Bronchial epithelial cell (primary cell): Measurements from ENCODE around the gene DGKI. TPM values are rescaled to one million over a fixed set of nuclear protein-coding genes. Genes with fewer than 3 reads are reported as not detected.
A peak's percentile ranks its signal among the peaks of the same experiment; 100 is the strongest.

Experiments used
- DNase-seq: peaks from one replicate; pipeline ENCODE4 v3.0.0-alpha.2; 2010; ENCODE audit warnings: low read depth
- FAIRE-seq: peaks from 2 replicates; lab custom pipeline; 2011; peaks lifted over from hg19 to GRCh38; lab: Jason Lieb, UNC
- H3K27me3 ChIP-seq: 2 replicates; pipeline ENCODE4 v1.5.1; 2011; ENCODE audit warnings: low read length; ENCODE audit not compliant: control insufficient read depth, insufficient read depth
- H3K36me3 ChIP-seq: 2 replicates; pipeline ENCODE4 v1.5.1; 2011; ENCODE audit warnings: low read length; ENCODE audit not compliant: control insufficient read depth, insufficient read depth
- H3K4me3 ChIP-seq: 2 replicates; pipeline ENCODE4 v1.5.1; 2011; ENCODE audit warnings: mild to moderate bottlenecking, low read depth, low read length, control low read depth
- total RNA-seq: library from RNA; depleted of rRNA; stranded (reverse); fragments of >200 nt; gene quantifications from 2 replicates; pipeline ENCODE4 v1.2.1, GENCODE V29; 2014
- TF ChIP-seq, protein P1 (sequence below): IDR thresholded peaks from 2 replicates; pipeline ENCODE4 v1.5.1; 2011; ENCODE audit warnings: mild to moderate bottlenecking, moderate library complexity, low read length, control low read depth, inconsistent platforms; ENCODE audit not compliant: insufficient read depth, severe bottlenecking

The DGKI gene
- total RNA-seq, 1 donor from 2014 or later, result under 0.01 TPM

DNA sequence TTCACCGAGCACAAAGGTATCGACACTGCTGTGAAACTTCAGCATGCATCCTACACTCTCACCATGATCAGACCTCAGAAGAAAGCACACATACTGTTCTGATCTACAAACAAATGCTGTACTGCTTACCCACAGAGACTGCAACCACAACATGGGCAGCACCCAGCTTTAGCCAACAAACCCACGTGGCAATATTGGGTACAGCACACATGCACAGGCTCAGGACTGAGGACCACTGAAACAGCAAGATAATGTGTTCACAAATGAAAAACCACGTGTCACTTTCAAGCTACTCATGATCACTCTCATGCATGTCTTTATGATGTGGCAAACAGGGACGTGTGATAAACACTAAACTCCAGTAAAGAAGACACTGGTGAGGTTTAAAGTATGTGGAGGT is 383.9 kb downstream of the DGKI start:
- DNase-seq (no peak), FAIRE-seq (peak; percentile 50)
- Histone ChIP-seq H3K4me3 (no peak overlapping the region), H3K27me3 (no peaks in the 10 kb centered on the region), H3K36me3 (no peaks in the 10 kb centered on the region)
- TF ChIP-seq, protein P1, sequence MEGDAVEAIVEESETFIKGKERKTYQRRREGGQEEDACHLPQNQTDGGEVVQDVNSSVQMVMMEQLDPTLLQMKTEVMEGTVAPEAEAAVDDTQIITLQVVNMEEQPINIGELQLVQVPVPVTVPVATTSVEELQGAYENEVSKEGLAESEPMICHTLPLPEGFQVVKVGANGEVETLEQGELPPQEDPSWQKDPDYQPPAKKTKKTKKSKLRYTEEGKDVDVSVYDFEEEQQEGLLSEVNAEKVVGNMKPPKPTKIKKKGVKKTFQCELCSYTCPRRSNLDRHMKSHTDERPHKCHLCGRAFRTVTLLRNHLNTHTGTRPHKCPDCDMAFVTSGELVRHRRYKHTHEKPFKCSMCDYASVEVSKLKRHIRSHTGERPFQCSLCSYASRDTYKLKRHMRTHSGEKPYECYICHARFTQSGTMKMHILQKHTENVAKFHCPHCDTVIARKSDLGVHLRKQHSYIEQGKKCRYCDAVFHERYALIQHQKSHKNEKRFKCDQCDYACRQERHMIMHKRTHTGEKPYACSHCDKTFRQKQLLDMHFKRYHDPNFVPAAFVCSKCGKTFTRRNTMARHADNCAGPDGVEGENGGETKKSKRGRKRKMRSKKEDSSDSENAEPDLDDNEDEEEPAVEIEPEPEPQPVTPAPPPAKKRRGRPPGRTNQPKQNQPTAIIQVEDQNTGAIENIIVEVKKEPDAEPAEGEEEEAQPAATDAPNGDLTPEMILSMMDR, result no peak

DNA sequence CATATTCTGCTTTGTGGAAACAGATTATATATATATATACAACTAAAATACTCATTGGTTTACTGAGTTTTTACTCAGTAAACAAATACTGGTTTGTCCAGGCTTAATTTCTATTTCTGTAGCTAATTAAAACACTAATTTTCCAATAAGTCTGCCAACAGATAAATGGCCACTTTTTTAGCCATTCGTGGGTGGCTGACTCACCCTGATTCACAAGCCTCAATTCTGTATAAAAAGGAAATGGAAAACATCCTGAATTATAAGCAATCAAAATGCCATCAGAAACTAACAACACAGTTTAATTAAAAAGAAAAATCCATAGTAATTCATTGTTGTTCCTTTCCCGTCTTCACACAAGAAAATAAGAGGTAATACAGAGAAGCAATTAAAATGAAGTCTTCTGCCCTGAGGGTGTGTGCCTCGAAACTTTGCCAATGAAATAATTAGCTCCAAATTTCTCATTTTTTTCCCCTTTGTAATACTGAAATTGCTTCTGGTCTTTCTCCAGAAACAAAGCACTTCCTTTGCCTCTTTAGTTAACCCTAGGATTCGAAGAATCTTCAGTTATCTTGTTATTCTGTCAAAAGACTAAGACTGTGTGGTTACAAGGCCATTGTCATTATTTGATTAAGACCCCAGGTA is 384.6 kb downstream of the DGKI start:
- no peak overlapping the region for H3K4me3 ChIP-seq
- H3K36me3 ChIP-seq, result no peaks in the 10 kb centered on the region
- FAIRE-seq (no peak), DNase-seq (peak; percentile 62)
- no peaks in the 10 kb centered on the region for H3K27me3 ChIP-seq
- TF ChIP-seq, protein P1, result no peak

DNA sequence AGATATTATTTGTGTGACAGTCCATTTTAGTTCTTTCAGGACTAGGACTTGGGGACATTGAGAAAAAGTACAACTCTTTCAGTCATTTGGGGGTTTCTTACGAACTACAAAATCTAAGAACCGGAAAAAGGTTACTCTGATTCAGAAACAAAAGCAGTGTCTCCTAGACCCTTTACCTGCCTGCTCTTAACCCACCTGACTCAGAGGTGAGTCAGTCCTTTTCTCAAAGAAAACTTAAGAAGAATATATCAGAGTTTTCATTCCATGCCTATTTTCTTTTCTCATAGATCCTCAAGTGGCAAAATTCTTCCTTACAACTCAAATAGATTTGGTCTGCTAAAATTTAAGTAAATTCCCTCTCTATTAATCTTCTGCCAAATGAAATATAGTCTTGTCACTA is 388.4 kb downstream of the DGKI start:
- TF ChIP-seq, protein P1, result no peak
- DNase-seq (peak; percentile 78), FAIRE-seq (no peak)
- Histone ChIP-seq H3K4me3 (no peak overlapping the region), H3K27me3 (no peaks in the 10 kb centered on the region), H3K36me3 (no peaks in the 10 kb centered on the region)

DNA sequence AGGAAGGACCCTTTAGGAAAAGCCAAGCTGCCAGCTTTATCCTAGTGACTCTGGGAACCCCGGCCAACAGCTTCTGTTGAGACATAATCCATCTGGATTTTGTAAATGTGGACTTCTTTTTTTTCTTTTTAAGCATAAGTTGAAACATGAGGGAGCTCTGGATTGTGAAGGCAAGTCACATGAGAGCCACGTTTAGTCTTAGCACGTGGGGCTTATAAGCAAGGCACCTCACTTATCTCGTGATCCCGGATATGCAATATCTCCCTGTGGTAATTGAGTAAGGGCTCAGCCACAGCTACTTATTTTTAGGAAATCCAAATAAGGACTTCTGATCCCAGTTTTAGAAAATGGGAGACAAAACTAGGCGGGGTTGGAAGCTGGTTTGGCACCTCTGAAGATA is 392.0 kb downstream of the DGKI start:
- TF ChIP-seq, protein P1, result no peak
- no peaks in the 10 kb centered on the region for H3K27me3 ChIP-seq
- no peak for FAIRE-seq
- no peak overlapping the region for H3K4me3 ChIP-seq
- H3K36me3 ChIP-seq, result no peaks in the 10 kb centered on the region
- DNase-seq, result no peak

DNA sequence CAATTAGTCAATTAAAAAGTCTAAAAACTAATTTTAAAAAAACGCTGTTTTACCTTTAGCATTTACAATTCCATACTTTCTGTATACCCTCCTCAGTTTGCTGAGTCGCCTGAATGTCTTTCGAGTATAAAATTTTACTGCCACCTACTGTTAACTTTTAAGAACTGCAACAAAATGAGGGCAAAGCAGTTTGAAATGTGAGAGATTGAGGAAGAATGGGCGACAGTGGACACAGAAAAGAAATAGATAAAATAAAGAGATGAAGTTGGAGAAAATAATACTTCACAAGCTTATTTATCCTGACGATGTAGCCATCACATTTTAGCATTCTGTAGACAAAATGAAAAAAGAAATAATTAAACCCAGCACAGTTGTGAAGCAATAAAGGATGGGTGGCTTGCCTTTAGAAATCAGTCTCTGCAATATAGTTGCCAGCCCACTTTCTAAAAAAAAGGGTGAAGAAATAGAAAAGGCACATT is 392.5 kb downstream of the DGKI start:
- no peaks in the 10 kb centered on the region for H3K27me3 ChIP-seq
- FAIRE-seq (no peak), DNase-seq (peak; percentile 44)
- H3K36me3 ChIP-seq, result no peaks in the 10 kb centered on the region
- TF ChIP-seq, protein P1, result peak; percentile 23
- no peak overlapping the region for H3K4me3 ChIP-seq

DNA sequence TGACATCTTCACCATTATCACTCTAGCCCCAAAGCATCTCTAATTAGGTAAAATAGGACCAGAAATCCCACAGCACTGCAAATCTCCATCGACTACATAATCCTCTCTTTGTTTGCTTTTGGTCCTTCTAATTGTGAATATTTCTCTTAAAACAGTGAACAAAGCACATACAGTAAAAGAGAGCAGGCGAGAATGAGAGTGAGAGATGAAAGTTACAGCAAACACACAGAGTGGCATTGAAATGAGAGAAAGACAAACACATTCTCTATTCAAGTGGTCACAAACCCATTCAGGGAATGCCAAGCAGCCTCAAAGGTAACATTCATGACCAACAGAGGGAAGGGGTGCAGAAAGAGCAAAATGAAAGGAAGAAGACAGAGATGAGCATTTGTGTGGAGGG is 393.4 kb downstream of the DGKI start:
- Histone ChIP-seq H3K27me3 (no peaks in the 10 kb centered on the region), H3K36me3 (no peaks in the 10 kb centered on the region), H3K4me3 (no peak overlapping the region)
- TF ChIP-seq, protein P1, result no peak
- DNase-seq (no peak), FAIRE-seq (no peak)
